ENCODE data around the gene MEGF6. TPM values are rescaled to one million over a fixed set of nuclear protein-coding genes. Genes with fewer than 3 reads are reported as not detected.

MEGF6 gene
- polyA plus RNA-seq, 1 donor (not counting 4 experiments of a cell fraction or from before 2014, with no cell fraction given), result 0.24 TPM

- no peaks in the 10 kb centered on the region for H4K20me1 ChIP-seq (ENCODE audit: control insufficient read depth, extremely low read depth, insufficient read depth, low read length)
- dilution Hi-C loops (cut with MboI; ENCODE audit: extremely low pct_ligation_motif_present, low sequenced_read_pairs), result no loop called here
- H3K4me1 ChIP-seq (ENCODE audit: control insufficient read depth, extremely low read depth, insufficient read depth, low read length), result no peaks in the 10 kb centered on the region
- H3K4me3 ChIP-seq (ENCODE audit: control insufficient read depth in 2 of 3, extremely low read depth in 1 of 3, insufficient read depth in 2 of 3, low read depth in 1 of 3, low read length in 3 of 3), result no peak overlapping the region
- TF ChIP-seq EZH2 (IDR thresholded peaks at IDR 0.05; ENCODE audit: low read length), result no peak
- TF ChIP-seq CTCF (optimal IDR thresholded peaks at IDR 0.05 in 1 of 3, IDR thresholded peaks at IDR 0.05 in 1 of 3, conservative IDR thresholded peaks at IDR 0.05 in 1 of 3; ENCODE audit: extremely low read depth in 1 of 3, insufficient read depth in 2 of 3, low read length in 3 of 3), result no peak
- DNase-seq (ENCODE audit: low read depth, low spot score) (no peak), FAIRE-seq (no peak)
- H3K4me2 ChIP-seq (ENCODE audit: control insufficient read depth, extremely low read depth, insufficient read depth, low read depth, low read length), result no peak overlapping the region
- no peak overlapping the region for H2AFZ ChIP-seq (ENCODE audit: control insufficient read depth, low read length)
- no peak overlapping the region for H3K9ac ChIP-seq (ENCODE audit: control insufficient read depth, extremely low read depth, insufficient read depth, low read length)
- H3K9me1 ChIP-seq (ENCODE audit: control insufficient read depth, extremely low read depth, insufficient read depth, low read length), result no peaks in the 10 kb centered on the region
- no peaks in the 10 kb centered on the region for H3K36me3 ChIP-seq (ENCODE audit: control insufficient read depth in 2 of 2, extremely low read depth in 1 of 2, insufficient read depth in 2 of 2, low read length in 2 of 2)
- no peaks in the 10 kb centered on the region for H3K9me3 ChIP-seq (ENCODE audit: control insufficient read depth, low read depth, low read length)
- no peak overlapping the region for H3K27ac ChIP-seq (ENCODE audit: control insufficient read depth, insufficient read depth, low read length)
- no peaks in the 10 kb centered on the region for H3K27me3 ChIP-seq (ENCODE audit: control insufficient read depth, extremely low read depth, insufficient read depth, low read length)
- H3K79me2 ChIP-seq (ENCODE audit: control insufficient read depth, insufficient read depth, low read length), result no peaks in the 10 kb centered on the region
Measured at GRCh38 chr1:3498246-3498930, 112.9 kb downstream of the MEGF6 start.

GRCh38 chr1:3497521-3497920, 113.8 kb downstream of the MEGF6 start:
- Histone ChIP-seq H3K9me1 (ENCODE audit: control insufficient read depth, extremely low read depth, insufficient read depth, low read length) (no peaks in the 10 kb centered on the region), H3K9ac (ENCODE audit: control insufficient read depth, extremely low read depth, insufficient read depth, low read length) (no peak overlapping the region), H3K4me3 (ENCODE audit: control insufficient read depth in 2 of 3, extremely low read depth in 1 of 3, insufficient read depth in 2 of 3, low read depth in 1 of 3, low read length in 3 of 3) (no peak overlapping the region), H3K4me1 (ENCODE audit: control insufficient read depth, extremely low read depth, insufficient read depth, low read length) (no peaks in the 10 kb centered on the region), H3K79me2 (ENCODE audit: control insufficient read depth, insufficient read depth, low read length) (no peaks in the 10 kb centered on the region), H2AFZ (ENCODE audit: control insufficient read depth, low read length) (no peak overlapping the region), H3K9me3 (ENCODE audit: control insufficient read depth, low read depth, low read length) (no peaks in the 10 kb centered on the region), H3K27me3 (ENCODE audit: control insufficient read depth, extremely low read depth, insufficient read depth, low read length) (no peaks in the 10 kb centered on the region), H4K20me1 (ENCODE audit: control insufficient read depth, extremely low read depth, insufficient read depth, low read length) (no peaks in the 10 kb centered on the region), H3K36me3 (ENCODE audit: control insufficient read depth in 2 of 2, extremely low read depth in 1 of 2, insufficient read depth in 2 of 2, low read length in 2 of 2) (no peaks in the 10 kb centered on the region), H3K4me2 (ENCODE audit: control insufficient read depth, extremely low read depth, insufficient read depth, low read depth, low read length) (no peak overlapping the region), H3K27ac (ENCODE audit: control insufficient read depth, insufficient read depth, low read length) (no peak overlapping the region)
- no peak for TF ChIP-seq CTCF (optimal IDR thresholded peaks at IDR 0.05 in 1 of 3, IDR thresholded peaks at IDR 0.05 in 1 of 3, conservative IDR thresholded peaks at IDR 0.05 in 1 of 3; ENCODE audit: extremely low read depth in 1 of 3, insufficient read depth in 2 of 3, low read length in 3 of 3)
- dilution Hi-C loops (cut with MboI; ENCODE audit: extremely low pct_ligation_motif_present, low sequenced_read_pairs), result no loop called here
- DNase-seq (ENCODE audit: low read depth, low spot score), result no peak
- no peak for FAIRE-seq
